Middle frontal gyrus (tissue), 1 donor: ENCODE results near the gene ZNF679.
"Not testable (repeated sequence)": the region's sequence is repeated elsewhere in the genome, so short reads cannot be mapped to it uniquely, and the experiment has no call there.

Experiments
- DNase-seq: peaks from one replicate; pipeline ENCODE4 v3.0.0-alpha.2; 2015; ENCODE audit warnings: low spot score; ENCODE audit errors: extremely low spot score

ZNF679 gene

DNA sequence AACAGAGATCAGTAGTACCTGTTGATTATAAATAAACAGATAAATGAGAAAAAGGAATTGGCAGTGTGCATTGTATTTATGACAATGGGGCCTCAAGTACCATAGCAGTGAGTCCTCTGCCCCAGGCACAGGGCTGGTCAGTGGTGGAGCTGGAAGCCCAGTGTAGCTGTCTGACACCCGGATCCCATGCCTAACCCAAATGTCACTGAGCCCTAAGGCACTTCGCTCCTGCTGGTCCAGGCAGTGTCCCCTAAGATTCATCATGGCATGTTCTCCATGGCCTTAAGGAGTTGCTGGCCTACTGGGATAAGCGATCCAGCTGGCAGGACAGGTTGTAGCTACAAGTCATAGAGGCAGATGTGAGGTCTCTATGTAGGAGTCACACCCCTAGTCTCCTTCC, 82.2 kb downstream of the ZNF679 start:
- DNase-seq, result no peak

GRCh38 chr7:64312826-64313225, 84.6 kb downstream of the ZNF679 start:
- DNase-seq, result no peak

DNA sequence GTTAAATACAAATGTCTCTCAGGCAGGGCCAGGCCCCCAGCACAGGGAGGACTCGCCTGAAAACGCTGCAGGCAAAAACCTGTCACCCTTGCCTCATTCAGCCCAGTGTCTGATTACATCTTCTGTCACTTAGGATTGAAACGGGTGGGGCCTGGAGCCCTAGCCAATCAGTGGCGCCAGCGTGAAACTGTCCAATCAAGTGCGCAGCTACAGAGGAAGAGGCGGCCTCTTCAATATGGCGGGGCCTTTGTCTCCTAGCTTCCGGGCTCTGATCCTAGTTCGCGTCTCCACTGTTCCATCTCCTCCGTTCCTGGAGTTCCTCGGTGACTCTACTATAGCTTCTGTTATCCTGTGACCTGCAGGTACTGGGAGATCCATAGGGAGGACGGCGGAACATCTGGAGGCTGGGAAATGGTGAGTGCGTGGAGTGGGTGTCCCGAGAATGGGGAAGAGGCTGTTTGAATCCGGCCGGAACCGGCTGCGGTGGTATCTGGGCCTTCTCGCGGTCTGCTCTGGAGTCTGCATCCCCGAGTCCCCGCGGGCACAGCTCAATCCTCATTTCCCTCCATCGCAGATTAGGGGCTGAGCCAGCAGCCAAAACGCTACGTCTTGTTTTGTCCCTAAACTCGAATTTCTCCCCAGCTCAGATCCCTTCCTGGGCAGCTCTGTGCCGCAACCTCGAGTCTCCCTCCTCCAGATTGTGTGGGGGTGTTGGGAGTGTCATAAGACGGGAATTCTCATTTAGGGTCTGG, 85.6 kb downstream of the ZNF679 start, which contains the start of gene ZNF736:
Gene ZNF736 (plus strand): TSS at position 222 of the 752 bp plus-strand sequence. CDS start 190 bp downstream, at position 412.
- DNase-seq, result peak; percentile 91

DNA sequence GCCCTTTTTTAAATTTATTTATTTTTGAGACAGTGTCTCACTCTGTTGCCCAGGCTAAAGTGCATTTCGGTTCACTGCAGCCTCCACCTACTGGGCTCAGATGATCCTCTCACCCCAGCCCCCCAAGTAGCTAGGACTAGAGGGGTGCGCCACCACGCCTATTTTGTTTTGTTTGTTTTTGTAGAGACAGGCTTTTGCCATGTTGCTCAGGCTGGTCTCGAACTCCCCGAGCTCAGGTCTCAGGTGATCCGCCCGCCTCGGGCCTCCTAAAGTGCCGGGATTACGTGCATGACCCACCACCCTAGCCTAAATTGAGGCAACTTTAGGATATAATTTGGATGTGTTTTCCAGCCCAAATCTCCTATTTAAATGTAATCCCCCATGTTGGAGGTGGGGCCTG, 86.3 kb downstream of the ZNF679 start:
- no peak for DNase-seq

GRCh38 chr7:64316031-64316742, 87.9 kb downstream of the ZNF679 start:
- not testable (repeated sequence) for DNase-seq
